MCF 10A (cell line): ENCODE results near the gene CPNE9. TPM values are rescaled to one million over a fixed set of nuclear protein-coding genes. Genes with fewer than 3 reads are reported as not detected.
A peak's percentile ranks its signal among the peaks of the same experiment; 100 is the strongest.

Experiments
- BruUV-seq: library from RNA; stranded (reverse); fragments of 400-500 nt; replicated peaks from 2 replicates; lab custom pipeline; 2021; lab: Mats Ljungman, UMichigan
- CTCF ChIA-PET: fragments of 300-600 bp; sonication (Branson Sonifier 250); formaldehyde crosslinking; extraction: SDS; loops from one replicate; lab custom pipeline; 2021; ENCODE audit warnings: antibody characterized with exemption, inconsistent platforms; lab: Yijun Ruan, JAX
- POLR2A ChIA-PET: fragments of 300-600, 350-650 bp; sonication (Branson Sonifier 250); formaldehyde crosslinking; extraction: SDS; loops from one replicate; lab custom pipeline; 2020; ENCODE audit warnings: antibody characterized with exemption, inconsistent platforms; lab: Yijun Ruan, JAX
- DNase-seq: peaks from one replicate; pipeline ENCODE4 v3.0.0-alpha.2; 2018; ENCODE audit not compliant: unreplicated experiment
- H3K27ac Mint-ChIP-seq: one replicate; pipeline ENCODE4 v1.8.0; 2022; ENCODE audit warnings: mild to moderate bottlenecking, low read depth, mixed read lengths; ENCODE audit not compliant: unreplicated experiment
- H3K27me3 Mint-ChIP-seq: one replicate; pipeline ENCODE4 v1.8.0; 2022; ENCODE audit warnings: mixed read lengths; ENCODE audit not compliant: insufficient read depth, unreplicated experiment
- H3K36me3 Mint-ChIP-seq: one replicate; pipeline ENCODE4 v1.8.0; 2022; ENCODE audit warnings: mild to moderate bottlenecking, moderate library complexity, mixed read lengths; ENCODE audit not compliant: insufficient read depth, unreplicated experiment
- H3K4me1 Mint-ChIP-seq: one replicate; pipeline ENCODE4 v1.8.0; 2022; ENCODE audit warnings: mixed read lengths; ENCODE audit not compliant: insufficient read depth, unreplicated experiment
- H3K4me3 Mint-ChIP-seq: one replicate; pipeline ENCODE4 v1.8.0; 2022; ENCODE audit warnings: mild to moderate bottlenecking, moderate library complexity, mixed read lengths; ENCODE audit not compliant: unreplicated experiment
- H3K9me3 Mint-ChIP-seq: one replicate; pipeline ENCODE4 v1.8.0; 2022; ENCODE audit warnings: mixed read lengths; ENCODE audit not compliant: unreplicated experiment
- CTCF ChIP-seq: fragments of 200-600 bp; IDR thresholded peaks from one replicate; pipeline ENCODE4 v1.8.0; 2022; ENCODE audit warnings: antibody characterized with exemption, mild to moderate bottlenecking; ENCODE audit not compliant: unreplicated experiment
- intact Hi-C: fragments of 100-400 bp; cut with micrococcal nuclease; formaldehyde crosslinking; loops from 2 replicates; pipeline ENCODE4 v1.14.1; 2022
- total RNA-seq: library from RNA; stranded (reverse); gene quantifications from 2 replicates; pipeline ENCODE4 v1.2.3, GENCODE V29; 2022

The CPNE9 gene
- total RNA-seq, 1 experiment from 2014 or later = not detected

- TF ChIP-seq CTCF = no peak
- CTCF ChIA-PET = no interaction called here
- BruUV-seq = TSS peak; percentile 67
- peak; percentile 61 for DNase-seq
- POLR2A ChIA-PET = interaction anchor here (0.6 to 2.5 kb wide), 4 partner anchors 15 to 50 kb away, joined by 3 to 8 read pairs (median 4); partner anchors contain the start of genes ARPC4, OGG1 and TADA3
- H3K9me3 Mint-ChIP-seq = no peaks in the 10 kb centered on the region
- no peak overlapping the region for H3K4me3 Mint-ChIP-seq
- H3K36me3 Mint-ChIP-seq = peaks cover 11% of the 10 kb centered on the region
- intact Hi-C loops = no loop called here
- no peak overlapping the region for H3K27ac Mint-ChIP-seq
- H3K27me3 Mint-ChIP-seq = no peaks in the 10 kb centered on the region
- H3K4me1 Mint-ChIP-seq = peaks cover 16% of the 10 kb centered on the region
These were observed 74.8 kb downstream of the CPNE9 start for GRCh38 chr3:9778143-9779074.

- no peak for DNase-seq
- H3K27me3 Mint-ChIP-seq = no peaks in the 10 kb centered on the region
- H3K27ac Mint-ChIP-seq = no peak overlapping the region
- peaks cover 16% of the 10 kb centered on the region for H3K4me1 Mint-ChIP-seq
- ChIA-PET CTCF (no interaction called here), POLR2A (interaction anchor here (2.0 to 2.5 kb wide), 2 partner anchors 14 to 29 kb away, joined by 6 to 8 read pairs; partner anchors contain the start of genes ARPC4, OGG1 and TADA3)
- no peaks in the 10 kb centered on the region for H3K9me3 Mint-ChIP-seq
- intact Hi-C loops = no loop called here
- BruUV-seq = no TSS peak
- no peak for TF ChIP-seq CTCF
- H3K36me3 Mint-ChIP-seq = peaks cover 19% of the 10 kb centered on the region
- no peak overlapping the region for H3K4me3 Mint-ChIP-seq
These were observed 75.5 kb downstream of the CPNE9 start for GRCh38 chr3:9779075-9779593.

Other genes starting within 250 kb of the CPNE9 start
- gene LHFPL4, start 150.0 kb upstream of the CPNE9 start, total RNA-seq = not detected in 2 replicates
- gene MTMR14, start 54.3 kb upstream of the CPNE9 start, total RNA-seq = 31.3 and 32.8 TPM in 2 replicates
- gene BRPF1, start 27.9 kb downstream of the CPNE9 start, total RNA-seq = 19.9 and 21.4 TPM in 2 replicates
- 15.3 and 17.7 TPM in 2 replicates for gene OGG1, start 46.1 kb downstream of the CPNE9 start, total RNA-seq
- gene CAMK1, start 66.1 kb downstream of the CPNE9 start, total RNA-seq = 8.3 and 11.7 TPM in 2 replicates
- 72.0 and 77.1 TPM in 2 replicates for gene TADA3, start 88.6 kb downstream of the CPNE9 start, total RNA-seq
- 122 and 132 TPM in 2 replicates for gene ARPC4, start 89.2 kb downstream of the CPNE9 start, total RNA-seq
- gene TTLL3, start 106.4 kb downstream of the CPNE9 start, total RNA-seq = 14.6 and 16.6 TPM in 2 replicates
- 40.3 and 40.7 TPM in 2 replicates for gene RPUSD3, start 140.2 kb downstream of the CPNE9 start, total RNA-seq
- gene CIDEC, start 176.4 kb downstream of the CPNE9 start, total RNA-seq = not detected in 2 replicates
- 49.7 and 55.4 TPM in 2 replicates for gene JAGN1, start 186.8 kb downstream of the CPNE9 start, total RNA-seq
- 5.0 and 5.5 TPM in 2 replicates for gene IL17RE, start 199.0 kb downstream of the CPNE9 start, total RNA-seq
- gene IL17RC, start 213.3 kb downstream of the CPNE9 start, total RNA-seq = 25.7 and 30.1 TPM in 2 replicates
- 13.4 and 19.9 TPM in 2 replicates for gene CRELD1, start 230.0 kb downstream of the CPNE9 start, total RNA-seq
- 0.83 and 1.3 TPM in 2 replicates for gene PRRT3, start 248.6 kb downstream of the CPNE9 start, total RNA-seq